Lung (tissue), 12 donors: ENCODE measurements around the gene TULP4. TPM values are rescaled to one million over a fixed set of nuclear protein-coding genes. Genes with fewer than 3 reads are reported as not detected.
A peak's percentile ranks its signal among the peaks of the same experiment; 100 is the strongest.

Experiments used
- ATAC-seq: fragments of 200-7000 bp; cut with Tn5 transposase; one replicate; pipeline ENCODE4 v1.9.1; 2020; ENCODE audit warnings: moderate number of reproducible peaks; ENCODE audit not compliant: insufficient read depth, low FRiP score
- DNase-seq, 3 donors: peaks; one replicate each; pipeline ENCODE4 v3.0.0-alpha.2; 2013 to 2017
- H3K27ac ChIP-seq, 2 donors: one replicate each; pipeline ENCODE4 v1.5.1; 2013; ENCODE audit warnings: mild to moderate bottlenecking in 2 of 2, moderate library complexity in 2 of 2, control low read depth in 1 of 2, inconsistent platforms in 1 of 2, low read depth in 1 of 2, low read length in 1 of 2
- H3K27me3 ChIP-seq, 3 donors: one replicate each; pipeline ENCODE4 v1.5.1; 2013; ENCODE audit warnings: low read length in 2 of 3; ENCODE audit not compliant: control insufficient read depth in 3 of 3, insufficient read depth in 3 of 3
- H3K36me3 ChIP-seq, 4 donors: one replicate each; pipeline ENCODE4 v1.5.1; 2013; ENCODE audit warnings: low read length in 4 of 4, mild to moderate bottlenecking in 1 of 4, moderate library complexity in 1 of 4; ENCODE audit not compliant: control insufficient read depth in 4 of 4, insufficient read depth in 4 of 4
- H3K4me1 ChIP-seq, 5 donors: one replicate each; pipeline ENCODE4 v1.5.1; 2013; ENCODE audit warnings: low read length in 5 of 5, mild to moderate bottlenecking in 2 of 5, moderate library complexity in 1 of 5; ENCODE audit not compliant: control insufficient read depth in 5 of 5, insufficient read depth in 5 of 5
- H3K4me3 ChIP-seq: one replicate; pipeline ENCODE4 v1.5.1; 2013; ENCODE audit warnings: mild to moderate bottlenecking, control low read depth, moderate library complexity
- H3K9ac ChIP-seq, 2 donors: one replicate each; pipeline ENCODE4 v1.5.1; 2013; ENCODE audit warnings: low read length in 2 of 2, control low read depth in 1 of 2; ENCODE audit not compliant: insufficient read depth in 1 of 2
- H3K9me3 ChIP-seq, 4 donors: one replicate each; pipeline ENCODE4 v1.5.1; 2013; ENCODE audit warnings: low read length in 3 of 4, mild to moderate bottlenecking in 1 of 4, moderate library complexity in 1 of 4; ENCODE audit not compliant: control insufficient read depth in 4 of 4, insufficient read depth in 3 of 4
- CTCF ChIP-seq: IDR thresholded peaks from 2 replicates; pipeline ENCODE4 v1.5.1; 2012; ENCODE audit warnings: mild to moderate bottlenecking; ENCODE audit errors: control extremely low read depth, extremely low read depth
- WGBS, 2 donors: extraction: QIAGEN DNeasy Blood & Tissue Kit; methylation state at CpG; one replicate each; pipeline ENCODE4 v1.1.7; 2013; 5-methylcytosine and 5-hydroxymethylcytosine counted together
- polyA plus RNA-seq, 2 donors: library from polyadenylated mRNA; stranded (reverse); fragments of 200-250 nt; gene quantifications; one replicate each; pipeline ENCODE4 v1.2.1, GENCODE V29; 2013
- total RNA-seq, 2 donors: library from RNA; depleted of rRNA in 1 of 2; stranded (reverse); fragments of >200 nt in 1 of 2; gene quantifications; one replicate each; pipeline ENCODE4 v1.2.1, GENCODE V29; 2014 to 2021
- donor health status: control.
- donor health status: control.
- donor health status: Bipolar disorder and iron deficiency.
- donor health status: healthy.
- donor health status: DM: yes; HTN: yes; CAD: no.

TULP4 gene
- total and polyA plus RNA-seq, 4 donors: 4.5 to 147 (median 39.2) TPM

- Histone ChIP-seq H3K9me3 (peaks cover 0 to 4% (median 0%) of the 10 kb centered on the region in 4 donors), H3K4me3 (no peak overlapping the region), H3K36me3 (peaks cover 0 to 3% (median under 1%) of the 10 kb centered on the region in 4 donors), H3K4me1 (peaks cover 0 to 3% (median 0%) of the 10 kb centered on the region in 5 donors), H3K9ac (no peak overlapping the region), H3K27ac (no peak overlapping the region), H3K27me3 (no peaks in the 10 kb centered on the region)
- peak; percentile 71 for ATAC-seq
- no peak for TF ChIP-seq CTCF
- DNase-seq: no peak
- 78 to 81% methylated on average over 2 of the region's 2 CpGs for WGBS, 2 donors
Measured at GRCh38 chr6:158332237-158332636, 20.0 kb downstream of the TULP4 start.

- ATAC-seq (no peak), DNase-seq (no peak)
- TF ChIP-seq CTCF: no peak
- H3K4me3 ChIP-seq: no peak overlapping the region
- no peak overlapping the region for H3K9ac ChIP-seq
- peaks cover 0 to 4% (median 0%) of the 10 kb centered on the region in 4 donors for H3K9me3 ChIP-seq
- no peaks in the 10 kb centered on the region for H3K27me3 ChIP-seq
- H3K4me1 ChIP-seq: no peaks in the 10 kb centered on the region
- WGBS, 2 donors: 98 to 99% methylated on average over 4 of the region's 4 CpGs
- no peak overlapping the region for H3K27ac ChIP-seq
- peaks cover 0 to 3% (median under 1%) of the 10 kb centered on the region in 4 donors for H3K36me3 ChIP-seq
Measured at GRCh38 chr6:158333094-158333493, 20.8 kb downstream of the TULP4 start.

- TF ChIP-seq CTCF: no peak
- ATAC-seq: no peak
- no peak overlapping the region for H3K27ac ChIP-seq
Measured at GRCh38 chr6:158334534-158334933, 22.3 kb downstream of the TULP4 start.

DNA sequence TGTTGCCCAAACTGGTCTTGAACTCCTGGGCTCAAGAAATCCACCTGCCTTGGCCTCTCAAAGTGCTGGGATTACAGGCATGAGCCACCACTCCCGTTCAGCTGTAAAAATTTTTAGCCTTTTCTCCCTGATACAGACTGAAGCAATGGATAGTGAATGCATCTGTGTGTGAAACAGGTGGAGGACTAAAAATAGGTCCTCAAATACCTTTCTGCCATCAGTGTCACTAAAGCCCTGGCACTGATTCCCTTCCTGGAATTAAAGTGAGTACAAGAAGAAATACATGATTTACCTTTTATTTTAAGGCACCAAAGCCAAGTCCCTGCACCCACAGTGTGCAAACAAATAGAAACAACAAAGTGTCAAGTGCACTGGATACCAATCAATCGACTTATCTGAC lies 25.1 kb downstream of the TULP4 start:
- DNase-seq (no peak), ATAC-seq (no peak)
- Histone ChIP-seq H3K27ac (no peak overlapping the region), H3K9me3 (peaks cover 0 to 3% (median 0%) of the 10 kb centered on the region in 4 donors), H3K36me3 (peaks cover 0 to 2% (median 0%) of the 10 kb centered on the region in 4 donors), H3K27me3 (no peaks in the 10 kb centered on the region), H3K4me3 (no peak overlapping the region), H3K9ac (no peak overlapping the region), H3K4me1 (peaks cover 0 to 8% (median 0%) of the 10 kb centered on the region in 5 donors)
- TF ChIP-seq CTCF: no peak
- 86 to 92% methylated on average over 2 of the region's 2 CpGs for WGBS, 2 donors

More at GRCh38 chr6:158334534-158334933, 22.3 kb downstream of the TULP4 start:
- Histone ChIP-seq H3K9me3 (peaks cover 0 to 4% (median 0%) of the 10 kb centered on the region in 4 donors), H3K9ac (no peak overlapping the region), H3K4me1 (no peaks in the 10 kb centered on the region), H3K27me3 (no peaks in the 10 kb centered on the region), H3K36me3 (peaks cover 0 to 3% (median under 1%) of the 10 kb centered on the region in 4 donors), H3K4me3 (no peak overlapping the region)
- WGBS, 2 donors: 97 to 100% methylated on average over 2 of the region's 2 CpGs
- DNase-seq: no peak
